GM12801 (cell line): Measurements from ENCODE around the gene GFOD1.

Experiments used
- TF ChIP-seq, protein P1 (sequence below): IDR thresholded peaks from one replicate; pipeline ENCODE4 v1.5.1; 2011; ENCODE audit warnings: control low read depth; ENCODE audit not compliant: insufficient read length; ENCODE audit errors: extremely low read depth

GFOD1 gene

DNA sequence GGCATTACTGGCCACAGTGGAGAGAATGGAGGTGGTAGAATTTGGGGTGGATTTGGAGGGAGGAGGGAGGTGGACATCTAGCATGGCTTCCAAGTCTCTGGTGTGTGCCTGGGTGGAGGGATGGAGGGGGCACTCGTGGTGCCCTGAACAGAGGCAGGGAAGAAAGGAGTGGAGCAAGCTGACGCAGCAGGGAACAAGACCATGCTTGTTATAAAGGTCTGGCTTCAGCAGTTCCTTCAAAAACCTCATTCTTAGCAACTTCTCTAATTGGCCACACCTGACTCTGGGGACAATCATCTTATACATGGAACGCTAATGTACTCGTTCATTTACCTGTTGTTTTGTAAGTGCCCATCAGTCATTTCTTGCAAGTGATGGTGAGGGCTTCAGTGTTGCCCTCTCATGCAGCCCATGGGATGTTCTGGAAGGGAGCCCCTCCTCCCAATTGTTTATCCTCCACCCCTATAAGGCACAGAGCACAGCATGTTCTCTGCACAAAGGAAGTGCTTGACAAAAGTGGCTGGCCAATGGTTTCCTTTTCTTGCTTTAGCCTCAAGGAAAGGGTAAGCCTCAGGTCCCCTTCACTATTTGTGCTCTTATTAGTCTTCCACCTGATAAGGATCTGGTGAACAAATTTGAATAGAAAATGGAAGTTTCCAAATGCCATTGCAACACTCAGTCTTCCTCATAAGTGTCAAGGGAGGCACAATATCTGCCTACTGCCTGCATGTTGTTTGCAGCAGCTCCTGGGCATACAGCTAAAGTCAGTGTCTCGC lies 39.3 kb downstream of the GFOD1 start:
- TF ChIP-seq, protein P1, sequence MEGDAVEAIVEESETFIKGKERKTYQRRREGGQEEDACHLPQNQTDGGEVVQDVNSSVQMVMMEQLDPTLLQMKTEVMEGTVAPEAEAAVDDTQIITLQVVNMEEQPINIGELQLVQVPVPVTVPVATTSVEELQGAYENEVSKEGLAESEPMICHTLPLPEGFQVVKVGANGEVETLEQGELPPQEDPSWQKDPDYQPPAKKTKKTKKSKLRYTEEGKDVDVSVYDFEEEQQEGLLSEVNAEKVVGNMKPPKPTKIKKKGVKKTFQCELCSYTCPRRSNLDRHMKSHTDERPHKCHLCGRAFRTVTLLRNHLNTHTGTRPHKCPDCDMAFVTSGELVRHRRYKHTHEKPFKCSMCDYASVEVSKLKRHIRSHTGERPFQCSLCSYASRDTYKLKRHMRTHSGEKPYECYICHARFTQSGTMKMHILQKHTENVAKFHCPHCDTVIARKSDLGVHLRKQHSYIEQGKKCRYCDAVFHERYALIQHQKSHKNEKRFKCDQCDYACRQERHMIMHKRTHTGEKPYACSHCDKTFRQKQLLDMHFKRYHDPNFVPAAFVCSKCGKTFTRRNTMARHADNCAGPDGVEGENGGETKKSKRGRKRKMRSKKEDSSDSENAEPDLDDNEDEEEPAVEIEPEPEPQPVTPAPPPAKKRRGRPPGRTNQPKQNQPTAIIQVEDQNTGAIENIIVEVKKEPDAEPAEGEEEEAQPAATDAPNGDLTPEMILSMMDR = no peak

DNA sequence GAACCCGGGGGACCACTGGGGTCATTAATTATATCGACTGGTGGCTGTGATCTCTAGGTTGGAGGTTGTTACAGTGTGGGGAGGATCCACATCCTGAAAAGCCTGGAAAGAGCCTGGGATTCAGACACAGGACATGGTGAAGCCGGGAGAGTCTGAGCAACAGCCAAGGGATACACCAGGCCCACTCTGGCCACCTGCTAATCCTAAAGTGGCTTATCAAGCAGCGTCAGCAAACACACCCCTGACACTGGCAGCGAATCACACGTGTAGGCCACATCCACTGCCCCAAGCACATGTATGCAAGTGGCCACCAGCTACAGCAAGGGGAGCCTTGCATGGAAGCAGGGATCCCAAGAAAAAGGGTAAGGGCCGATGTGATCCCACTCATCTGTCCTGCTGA lies 41.0 kb downstream of the GFOD1 start:
- TF ChIP-seq, protein P1 = no peak

DNA sequence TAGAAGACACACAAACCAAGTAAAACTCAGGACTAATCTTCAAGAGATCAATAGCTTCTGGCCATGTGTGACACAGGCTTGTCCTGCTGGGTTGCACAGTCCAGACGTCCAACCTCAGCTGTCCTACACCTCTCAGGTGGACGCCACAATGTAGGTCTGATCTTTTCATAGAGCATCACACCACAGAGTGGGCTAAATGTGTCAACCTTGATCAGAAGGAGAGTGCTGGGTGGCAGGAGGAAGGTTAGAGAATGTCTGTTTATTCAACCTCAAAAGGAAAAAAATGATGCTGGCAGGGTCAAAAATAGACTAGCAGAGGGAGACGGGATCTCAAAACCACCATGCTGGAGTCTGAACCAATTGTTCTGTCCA lies 41.7 kb downstream of the GFOD1 start:
- TF ChIP-seq, protein P1 = no peak

DNA sequence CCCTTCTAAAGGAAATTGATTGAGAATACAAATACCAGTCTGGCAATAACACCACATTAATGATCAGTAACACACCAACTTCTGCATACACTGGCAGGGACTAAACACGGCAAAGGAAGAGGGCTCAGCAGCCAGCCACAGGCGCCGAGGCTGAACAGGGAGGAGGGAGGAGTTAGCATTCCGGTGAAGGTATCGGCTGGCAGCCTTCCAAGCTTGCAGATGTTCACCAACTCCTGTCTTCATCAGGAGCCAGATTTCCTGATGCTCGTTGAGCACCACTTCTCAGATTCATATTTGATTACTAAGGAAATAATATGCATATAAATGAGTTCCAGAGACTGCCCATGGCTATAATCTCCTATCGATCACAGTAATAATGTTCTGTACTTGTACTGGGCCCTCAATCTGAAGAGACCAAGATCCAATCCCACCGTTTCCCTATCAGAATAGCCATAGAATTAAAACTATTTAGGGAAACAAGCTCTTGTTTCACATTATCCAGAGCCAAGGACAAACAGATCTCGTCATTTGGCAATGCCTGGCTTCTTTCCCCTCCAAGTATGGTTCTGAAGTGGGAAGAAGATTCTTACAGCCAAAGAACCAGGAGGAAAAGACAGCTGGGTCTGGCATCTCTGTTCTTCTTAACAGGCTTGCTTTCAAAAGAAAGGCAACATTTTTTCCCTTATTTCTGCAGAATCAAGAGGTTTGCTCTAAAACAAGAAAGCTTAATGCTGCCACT lies 42.2 kb downstream of the GFOD1 start:
- TF ChIP-seq, protein P1 = no peak

DNA sequence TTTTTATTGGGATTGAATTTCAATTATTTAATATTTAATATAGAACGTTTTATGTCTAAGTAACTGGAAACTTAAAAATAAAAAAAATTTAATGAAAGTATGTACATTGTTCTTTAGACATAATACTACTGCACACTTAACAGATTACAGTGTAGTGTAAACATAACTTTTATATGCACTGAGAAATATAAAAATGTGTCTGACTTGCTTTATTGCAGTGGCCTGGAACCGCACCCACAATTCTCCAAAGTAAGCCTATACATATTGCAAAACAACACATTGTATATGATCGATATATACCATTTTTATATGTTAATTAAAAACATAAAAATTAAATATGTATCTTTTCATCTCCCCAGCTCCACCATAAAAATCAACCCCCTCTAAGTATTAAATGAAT lies 42.8 kb downstream of the GFOD1 start:
- TF ChIP-seq, protein P1 = no peak

DNA sequence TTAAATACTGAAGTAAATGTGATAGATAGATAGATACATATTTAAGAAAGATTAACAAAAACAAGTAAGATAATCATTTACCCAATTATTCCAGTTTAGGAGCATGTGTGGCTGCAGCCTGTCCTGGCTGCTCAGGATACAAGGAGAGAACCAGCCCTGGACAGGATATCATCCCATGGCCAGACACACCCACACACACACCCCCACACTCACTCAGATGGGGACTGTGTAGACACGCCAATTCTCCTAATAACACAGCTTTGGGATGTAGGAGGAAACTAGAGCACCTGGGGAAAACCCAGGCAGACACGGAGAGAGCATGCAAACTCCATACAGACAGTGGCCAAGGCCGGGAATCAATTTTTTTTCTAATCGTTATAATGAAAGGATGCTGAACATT lies 45.6 kb downstream of the GFOD1 start:
- TF ChIP-seq, protein P1 = no peak

DNA sequence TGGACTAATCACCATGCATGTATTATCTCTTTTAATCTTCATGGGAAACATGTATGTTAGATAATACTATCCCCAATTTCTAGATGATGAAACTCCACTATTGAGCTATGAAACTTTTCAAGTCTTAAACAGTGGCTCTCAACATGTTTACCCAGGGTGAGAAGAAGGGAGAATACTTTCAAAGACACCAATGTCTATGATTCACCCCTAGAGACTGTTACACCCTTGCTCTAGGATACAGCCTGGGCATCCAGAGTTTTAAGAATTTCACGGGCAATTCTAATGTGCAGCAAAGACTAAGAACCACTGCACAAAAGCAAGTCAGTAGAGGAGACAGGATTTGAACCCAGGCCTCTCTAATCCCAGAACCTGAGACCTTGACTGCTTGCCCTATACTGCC lies 47.8 kb downstream of the GFOD1 start:
- TF ChIP-seq, protein P1 = no peak
